Measurements from ENCODE around the gene KRTAP10-2.

Gene KRTAP10-2

GRCh38 chr21:44537930-44538911 is 13.1 kb downstream of the KRTAP10-2 start:
- no peak overlapping the region for H3K27ac Mint-ChIP-seq
- no peaks in the 10 kb centered on the region for H3K36me3 Mint-ChIP-seq (ENCODE audit: low read depth)
- no peak for TF ChIP-seq CTCF (IDR thresholded peaks at IDR 0.05; ENCODE audit: unreplicated experiment in 3 of 3)
- peaks cover 5% of the 10 kb centered on the region for H3K27me3 Mint-ChIP-seq (ENCODE audit: low read depth)
- peaks cover 9% of the 10 kb centered on the region for H3K9me3 Mint-ChIP-seq
- H3K4me3 Mint-ChIP-seq = no peak overlapping the region
- no peaks in the 10 kb centered on the region for H3K4me1 Mint-ChIP-seq

GRCh38 chr21:44535963-44536362 is 15.3 kb downstream of the KRTAP10-2 start:
- no peak overlapping the region for H3K4me3 Mint-ChIP-seq
- H3K27ac Mint-ChIP-seq = no peak overlapping the region
- TF ChIP-seq CTCF (IDR thresholded peaks at IDR 0.05; ENCODE audit: unreplicated experiment in 3 of 3) = no peak
- peaks cover 10% of the 10 kb centered on the region for H3K27me3 Mint-ChIP-seq (ENCODE audit: low read depth)
- no peaks in the 10 kb centered on the region for H3K36me3 Mint-ChIP-seq (ENCODE audit: low read depth)
- H3K9me3 Mint-ChIP-seq = peaks cover 4% of the 10 kb centered on the region
- H3K4me1 Mint-ChIP-seq = no peaks in the 10 kb centered on the region

GRCh38 chr21:44534688-44535087 is 16.6 kb downstream of the KRTAP10-2 start:
- Mint-ChIP-seq H3K36me3 (ENCODE audit: low read depth) (no peaks in the 10 kb centered on the region), H3K4me3 (no peak overlapping the region), H3K4me1 (no peaks in the 10 kb centered on the region), H3K9me3 (peaks cover 3% of the 10 kb centered on the region), H3K27me3 (ENCODE audit: low read depth) (peaks cover 16% of the 10 kb centered on the region), H3K27ac (no peak overlapping the region)
- no peak for TF ChIP-seq CTCF (IDR thresholded peaks at IDR 0.05; ENCODE audit: unreplicated experiment in 3 of 3)

GRCh38 chr21:44533891-44534627 is 17.2 kb downstream of the KRTAP10-2 start:
- Mint-ChIP-seq H3K36me3 (ENCODE audit: low read depth) (no peaks in the 10 kb centered on the region), H3K4me1 (no peaks in the 10 kb centered on the region), H3K27me3 (ENCODE audit: low read depth) (peaks cover 16% of the 10 kb centered on the region), H3K4me3 (no peak overlapping the region), H3K27ac (no peak overlapping the region), H3K9me3 (peaks cover 3% of the 10 kb centered on the region)
- TF ChIP-seq CTCF (IDR thresholded peaks at IDR 0.05; ENCODE audit: unreplicated experiment in 3 of 3) = no peak

- Mint-ChIP-seq H3K4me3 (no peak overlapping the region), H3K4me1 (no peaks in the 10 kb centered on the region), H3K9me3 (peaks cover 3% of the 10 kb centered on the region), H3K27ac (no peak overlapping the region), H3K27me3 (ENCODE audit: low read depth) (peaks cover 16% of the 10 kb centered on the region), H3K36me3 (ENCODE audit: low read depth) (no peaks in the 10 kb centered on the region)
- no peak for TF ChIP-seq CTCF (IDR thresholded peaks at IDR 0.05; ENCODE audit: unreplicated experiment in 3 of 3)
These were observed 18.0 kb downstream of the KRTAP10-2 start for GRCh38 chr21:44533121-44533890.
